SU-DHL-6 (cell line): ENCODE results near the gene KCNIP3.
"Not testable (repeated sequence)": the region's sequence is repeated elsewhere in the genome, so short reads cannot be mapped to it uniquely, and the experiment has no call there.

Source experiments
- CTCF ChIP-seq: fragments of 200-600 bp; sonication (generic); IDR thresholded peaks from one replicate; pipeline ENCODE4 v1.5.1; 2017; ENCODE audit warnings: antibody characterized with exemption, mild to moderate bottlenecking, low read length, moderate library complexity; ENCODE audit not compliant: insufficient read depth, poor library complexity, severe bottlenecking
- EZH2phosphoT487 ChIP-seq: fragments of 200-600 bp; sonication (generic), shearing (Covaris generic); conservative IDR thresholded peaks from 2 replicates; pipeline ENCODE4 v1.6.1; 2018; ENCODE audit warnings: mild to moderate bottlenecking, antibody characterized with exemption, low read length, moderate library complexity, mixed read lengths

GRCh38 chr2:95378281-95378680 is 81.1 kb downstream of the KCNIP3 start:
- TF ChIP-seq EZH2phosphoT487, CTCF: not testable (repeated sequence)
